GM21528 (cell line): ENCODE measurements around the gene KRTAP4-8.
"Not testable (repeated sequence)": the region's sequence is repeated elsewhere in the genome, so short reads cannot be mapped to it uniquely, and the experiment has no call there.

Source experiments
- ATAC-seq: cut with Tn5 transposase; IDR thresholded peaks from one replicate; pipeline ENCODE4 v1.9.1; 2021; ENCODE audit warnings: mild to moderate bottlenecking, moderate library complexity; ENCODE audit not compliant: unreplicated experiment, low FRiP score

The KRTAP4-8 gene

DNA sequence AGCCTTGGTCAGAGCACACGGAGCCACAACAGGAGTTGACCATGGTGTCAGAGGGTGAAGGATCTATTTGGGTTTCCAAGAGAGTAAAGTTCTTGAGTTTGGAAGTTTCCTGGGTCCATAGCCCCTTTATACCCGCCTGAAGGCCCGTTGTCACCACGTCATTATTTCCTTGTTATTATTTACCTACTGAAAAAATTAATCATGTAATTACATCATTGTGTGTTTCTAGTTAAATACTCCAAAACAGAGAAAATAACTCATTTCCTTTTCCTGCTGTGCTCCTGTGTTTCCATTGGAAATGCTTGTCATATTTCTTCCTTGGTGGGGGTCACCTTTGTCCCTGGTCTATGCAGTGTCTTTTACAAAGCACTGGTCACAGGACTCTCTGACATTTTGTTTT lies at the start of gene KRTAP4-8:
KRTAP4-8 (minus strand) TSS at position 101 of the 400 bp plus-strand sequence; CDS start at position 43, 58 bp downstream.
- no peak for ATAC-seq

DNA sequence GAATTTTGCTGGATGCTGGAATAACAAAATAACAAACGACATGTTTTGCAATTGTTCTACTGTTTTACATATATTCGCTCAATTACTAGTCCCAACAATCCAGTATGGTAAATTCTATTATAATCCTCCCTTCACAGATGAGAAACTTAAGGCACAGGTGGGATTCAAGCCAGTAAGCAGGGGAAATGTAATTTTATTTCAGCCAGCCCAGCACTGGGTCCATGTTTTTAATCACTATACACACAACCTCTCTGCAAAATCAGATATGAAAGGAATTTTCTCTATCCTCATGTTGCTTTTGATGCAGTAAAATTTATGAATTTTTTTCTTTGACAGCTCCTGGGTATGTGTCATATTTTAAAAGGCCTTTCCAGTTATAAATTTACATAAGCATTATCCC lies 47.3 kb upstream of the KRTAP4-8 start:
- no peak for ATAC-seq

- ATAC-seq, result no peak
These were observed 46.9 kb upstream of the KRTAP4-8 start for GRCh38 chr17:41144846-41145245.

DNA sequence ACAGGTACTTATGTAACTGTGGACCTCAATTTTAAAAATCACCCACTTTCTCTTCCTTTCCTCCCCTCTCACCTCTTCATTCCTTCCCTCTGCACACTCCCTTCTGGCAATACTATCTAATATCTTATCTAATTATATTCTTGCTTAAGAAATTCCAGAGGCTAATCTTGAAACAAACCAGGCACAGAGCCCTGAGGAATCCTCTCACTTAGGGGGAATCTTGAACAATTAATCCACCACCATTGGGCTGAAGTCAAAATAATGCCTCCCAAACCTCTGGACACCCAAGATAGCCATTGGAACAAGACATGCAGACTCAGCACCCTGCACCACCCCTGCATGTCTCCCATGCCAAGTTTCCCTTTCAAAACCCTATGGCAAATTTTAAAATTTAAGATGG lies 43.4 kb upstream of the KRTAP4-8 start:
- no peak for ATAC-seq

DNA sequence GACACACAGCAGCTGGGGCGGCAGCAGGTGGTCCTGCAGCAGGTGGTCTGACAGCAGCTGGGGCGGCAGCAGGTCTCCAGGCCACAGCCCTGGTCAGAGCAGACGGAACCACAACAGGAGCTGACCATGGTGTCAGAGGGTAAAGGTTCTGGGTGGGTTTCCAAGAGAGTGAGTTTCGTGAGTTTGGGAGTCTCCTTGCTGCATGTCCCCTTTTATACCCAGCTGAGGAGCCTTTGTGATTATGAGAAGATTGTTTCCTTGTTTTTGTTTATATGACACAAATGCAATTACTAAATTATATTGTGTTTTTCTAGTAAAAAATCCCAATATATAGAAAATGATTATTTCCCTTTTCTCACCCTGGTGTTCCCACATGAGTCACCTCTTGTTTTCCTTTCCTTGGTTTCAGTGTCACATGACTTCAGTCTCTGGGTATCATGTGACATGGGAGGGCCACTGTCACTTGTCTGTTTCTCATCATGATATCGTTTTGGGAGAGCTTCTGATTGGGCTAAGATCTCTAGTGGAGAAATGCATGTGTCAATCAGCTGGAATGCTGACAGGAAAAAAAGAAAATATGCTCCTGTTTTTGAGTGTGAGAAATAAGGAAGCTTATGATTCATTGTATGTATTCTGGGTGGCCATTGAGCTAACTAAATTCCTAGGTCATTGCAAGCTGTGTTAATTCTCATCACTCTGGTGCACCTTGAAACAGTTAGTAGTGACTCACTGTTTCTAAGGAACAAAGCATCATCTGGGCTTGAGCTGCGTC lies 42.6 kb upstream of the KRTAP4-8 start, which contains the start of gene KRTAP4-6:
KRTAP4-6 (minus strand) TSS at position 185 of the 772 bp plus-strand sequence; CDS start at position 128, 57 bp downstream.
- no peak for ATAC-seq

- ATAC-seq, result not testable (repeated sequence)
These were observed 41.9 kb upstream of the KRTAP4-8 start for GRCh38 chr17:41139865-41140264.

DNA sequence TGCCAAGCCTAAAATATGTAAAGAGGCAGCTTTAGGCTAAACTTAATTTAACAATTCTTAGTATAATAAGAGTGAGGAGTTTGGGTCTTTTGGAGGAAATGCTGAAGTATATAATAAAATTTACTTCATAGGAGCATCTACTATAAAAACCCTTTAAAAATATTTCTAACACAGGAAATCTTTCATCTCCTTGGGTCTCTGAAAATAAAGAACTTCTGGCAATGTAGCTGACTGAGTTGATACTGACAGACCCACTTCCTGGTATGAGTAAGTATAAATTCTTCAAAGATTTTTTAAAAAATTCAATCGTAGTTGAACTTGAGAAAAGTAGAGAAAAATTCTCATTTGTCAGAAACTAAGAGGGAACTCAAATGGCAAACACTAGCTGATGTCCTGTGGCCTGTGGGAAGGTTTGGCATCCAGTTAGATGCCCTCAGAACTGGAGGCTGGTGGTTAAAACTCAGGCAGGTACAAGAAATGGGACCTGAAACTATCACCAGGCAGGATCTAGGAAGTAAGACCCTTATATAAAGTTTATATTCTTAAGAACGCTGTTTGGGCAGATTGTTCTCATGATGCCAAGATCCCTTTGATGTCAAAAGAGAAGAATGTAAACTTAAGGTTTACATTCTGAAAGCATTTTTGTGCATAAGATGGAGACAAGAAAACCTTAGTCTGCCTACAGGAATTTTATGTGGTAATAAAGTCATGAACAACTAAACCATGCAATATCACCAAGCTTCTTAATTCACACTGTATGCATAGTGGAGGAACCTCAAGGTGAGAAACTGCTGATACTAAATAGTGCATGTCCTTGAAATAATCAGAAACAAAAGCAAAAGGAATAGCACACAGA lies 36.2 kb upstream of the KRTAP4-8 start:
- no peak for ATAC-seq

DNA sequence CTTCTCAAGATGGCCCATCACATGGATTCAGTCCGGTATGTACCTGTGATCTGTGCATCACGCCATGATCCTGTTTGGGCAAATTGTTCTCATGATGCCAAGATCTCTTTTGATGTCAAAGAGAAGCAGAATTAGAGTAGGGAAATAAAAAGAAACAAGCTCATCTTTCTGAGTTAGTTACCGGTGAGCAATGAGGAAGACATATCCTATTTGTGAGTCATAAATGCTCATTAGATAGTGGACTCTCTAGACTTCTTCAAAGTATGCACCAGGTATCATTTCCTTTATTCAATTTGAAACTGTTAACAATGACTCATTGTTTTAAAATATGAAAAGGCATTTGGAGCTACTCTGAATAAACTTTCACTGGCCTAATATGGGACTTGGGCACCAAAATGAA lies 34.0 kb upstream of the KRTAP4-8 start:
- no peak for ATAC-seq

- ATAC-seq, result no peak
These were observed 29.4 kb upstream of the KRTAP4-8 start for GRCh38 chr17:41127371-41127770.

DNA sequence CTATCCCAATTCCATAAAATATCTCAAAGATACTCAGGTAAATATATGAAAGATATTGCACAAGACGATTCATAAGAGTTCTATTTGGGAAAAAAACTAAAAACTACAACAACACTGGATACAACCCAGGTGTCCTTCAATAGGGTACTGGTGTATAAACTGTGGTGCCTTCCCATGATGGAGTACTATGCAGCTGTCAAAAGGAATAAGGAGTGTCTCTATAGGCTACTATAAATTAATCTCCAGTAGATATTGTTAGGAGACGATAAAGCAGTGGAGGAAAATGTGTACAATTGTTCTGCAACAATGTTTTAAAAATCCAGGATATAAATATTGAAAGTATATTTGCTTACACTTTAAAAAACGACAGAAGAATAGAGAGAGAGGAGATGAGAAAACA lies 28.5 kb upstream of the KRTAP4-8 start:
- ATAC-seq, result no peak

GRCh38 chr17:41125064-41125463 lies 27.1 kb upstream of the KRTAP4-8 start:
- ATAC-seq, result no peak

- ATAC-seq, result not testable (repeated sequence)
These were observed 26.0 kb upstream of the KRTAP4-8 start, which contains the start of gene KRTAP4-12 for GRCh38 chr17:41123991-41124371. TSS of gene KRTAP4-12 (minus strand) at chr17:41124182. CDS start at chr17:41124122, 60 bp downstream.

DNA sequence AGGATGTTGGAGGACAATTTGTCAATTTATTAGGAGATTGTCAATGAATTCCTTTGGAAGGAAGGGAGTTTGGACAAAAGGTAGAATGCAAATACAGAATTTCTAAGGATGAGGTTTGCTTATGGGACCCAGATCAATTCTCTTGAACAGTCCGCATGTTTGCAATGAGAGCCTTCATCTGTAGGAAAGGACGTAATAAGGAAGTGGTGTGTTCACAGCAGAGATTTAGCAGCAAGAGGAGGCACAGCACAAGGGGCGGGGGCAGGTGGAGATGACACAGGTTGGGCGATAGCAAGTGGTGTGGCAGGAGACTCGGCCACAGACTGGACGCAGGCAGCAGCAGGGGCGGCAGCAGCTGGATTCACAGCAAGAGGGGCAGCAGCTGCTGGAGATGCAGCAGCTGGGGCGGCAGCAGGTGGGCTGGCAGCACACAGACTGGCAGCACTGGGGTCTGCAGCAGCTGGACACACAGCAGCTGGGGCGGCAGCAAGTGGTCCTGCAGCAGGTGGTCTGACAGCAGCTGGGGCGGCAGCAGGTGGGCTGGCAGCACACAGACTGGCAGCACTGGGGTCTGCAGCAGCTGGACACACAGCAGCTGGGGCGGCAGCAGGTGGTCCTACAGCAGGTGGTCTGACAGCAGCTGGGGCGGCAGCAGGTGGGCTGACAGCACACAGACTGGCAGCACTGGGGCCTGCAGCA lies 25.5 kb upstream of the KRTAP4-8 start:
- ATAC-seq, result not testable (repeated sequence)

DNA sequence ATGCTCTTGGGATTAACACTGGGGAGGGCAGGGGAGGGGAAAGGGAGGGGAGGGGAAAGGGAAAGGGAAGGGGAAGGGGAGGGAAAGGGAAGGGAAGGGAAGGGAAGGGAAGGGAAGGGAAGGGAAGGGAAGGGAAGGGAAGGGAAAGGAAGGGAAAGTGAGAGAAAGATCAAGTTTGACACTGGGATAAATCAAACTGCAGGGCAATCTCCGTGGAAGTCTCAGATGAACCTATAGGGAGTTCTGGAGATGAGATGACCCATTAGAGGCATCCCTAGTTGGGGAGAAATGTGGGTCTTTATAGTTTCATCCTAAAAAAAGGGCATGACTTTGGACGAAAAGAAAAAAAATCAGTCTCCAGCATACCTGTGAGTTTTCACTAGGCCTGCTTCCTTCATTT lies 23.8 kb upstream of the KRTAP4-8 start:
- ATAC-seq, result no peak

DNA sequence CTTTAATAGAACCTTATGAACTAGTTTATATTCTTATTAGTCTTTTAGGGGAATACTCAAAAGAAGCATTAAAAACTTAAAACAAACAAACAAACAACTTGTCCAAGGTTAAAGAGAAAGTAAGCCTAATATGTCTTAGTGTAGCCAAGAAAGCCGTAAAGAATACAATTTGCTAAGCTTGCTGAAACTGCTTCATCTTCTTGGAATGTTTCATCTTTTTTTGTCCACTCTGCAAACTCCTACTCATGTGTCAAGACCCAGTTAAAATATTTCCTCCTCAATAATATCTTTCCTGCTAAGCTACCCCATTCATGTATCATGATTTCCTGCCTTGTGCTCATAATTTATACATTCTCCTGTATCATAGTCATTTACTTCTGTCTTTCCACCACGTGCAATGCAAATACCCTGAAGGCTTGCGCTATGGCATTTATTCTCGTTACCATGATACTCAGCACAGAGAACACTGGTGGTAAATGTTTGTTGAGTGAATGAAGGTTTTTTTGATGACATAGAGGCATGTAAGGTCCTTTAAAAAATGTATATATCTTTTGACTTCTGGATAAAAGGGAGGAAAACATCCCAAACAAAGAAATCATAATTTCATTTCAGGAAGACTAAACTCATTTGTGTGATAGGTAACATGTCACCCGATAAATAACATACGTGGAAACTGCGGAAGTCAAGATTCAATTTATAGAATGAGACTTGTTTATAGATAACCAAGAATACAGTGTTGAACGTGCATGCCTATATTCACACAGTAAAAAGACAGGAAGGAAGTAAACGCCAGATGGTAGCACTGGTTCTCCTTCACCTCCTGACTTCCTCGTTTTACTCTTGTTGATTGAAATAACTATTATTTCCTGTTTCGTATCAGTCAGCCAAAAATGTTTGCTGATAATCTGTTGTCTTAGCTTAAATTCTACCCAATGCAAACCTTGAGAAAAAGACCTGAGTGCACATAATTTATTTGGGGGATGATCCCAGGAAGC lies 22.1 kb upstream of the KRTAP4-8 start:
- not testable (repeated sequence) for ATAC-seq

- no peak for ATAC-seq
These were observed 20.8 kb upstream of the KRTAP4-8 start for GRCh38 chr17:41118721-41119120.

DNA sequence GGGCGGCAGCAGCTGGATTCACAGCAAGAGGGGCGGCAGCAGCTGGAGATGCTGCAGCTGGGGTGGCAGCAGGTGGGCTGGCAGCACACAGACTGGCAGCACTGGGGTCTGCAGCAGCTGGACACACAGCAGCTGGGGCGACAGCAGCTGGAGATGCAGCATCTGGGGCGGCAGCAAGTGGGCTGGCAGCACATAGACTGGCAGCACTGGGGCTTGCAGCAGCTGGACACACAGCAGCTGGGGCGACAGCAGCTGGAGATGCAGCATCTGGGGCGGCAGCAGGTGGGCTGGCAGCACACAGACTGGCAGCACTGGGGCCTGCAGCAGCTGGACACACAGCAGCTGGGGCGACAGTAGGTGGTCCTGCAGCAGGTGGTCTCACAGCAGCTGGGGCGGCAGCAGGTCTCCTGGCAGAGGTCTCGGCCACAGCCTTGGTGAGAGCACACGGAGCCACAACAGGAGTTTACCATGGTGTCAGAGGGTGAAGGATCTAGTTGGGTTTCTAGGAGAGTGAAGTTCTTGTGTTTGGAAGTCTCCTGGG lies 20.0 kb upstream of the KRTAP4-8 start, which contains the start of gene KRTAP4-11:
KRTAP4-11 (minus strand) TSS at position 528 of the 541 bp plus-strand sequence; CDS start at position 470, 58 bp downstream.
- not testable (repeated sequence) for ATAC-seq

- no peak for ATAC-seq
These were observed 18.4 kb upstream of the KRTAP4-8 start for GRCh38 chr17:41116297-41116696.
